ENCODE measurements around the gene CPNE6. TPM values are rescaled to one million over a fixed set of nuclear protein-coding genes. Genes with fewer than 3 reads are reported as not detected.
A peak's percentile ranks its signal among the peaks of the same experiment; 100 is the strongest.
"Not testable (repeated sequence)": the region's sequence is repeated elsewhere in the genome, so short reads cannot be mapped to it uniquely, and the experiment has no call there.

The CPNE6 gene
- total RNA-seq, 1 donor from 2014 or later = not detected

DNA sequence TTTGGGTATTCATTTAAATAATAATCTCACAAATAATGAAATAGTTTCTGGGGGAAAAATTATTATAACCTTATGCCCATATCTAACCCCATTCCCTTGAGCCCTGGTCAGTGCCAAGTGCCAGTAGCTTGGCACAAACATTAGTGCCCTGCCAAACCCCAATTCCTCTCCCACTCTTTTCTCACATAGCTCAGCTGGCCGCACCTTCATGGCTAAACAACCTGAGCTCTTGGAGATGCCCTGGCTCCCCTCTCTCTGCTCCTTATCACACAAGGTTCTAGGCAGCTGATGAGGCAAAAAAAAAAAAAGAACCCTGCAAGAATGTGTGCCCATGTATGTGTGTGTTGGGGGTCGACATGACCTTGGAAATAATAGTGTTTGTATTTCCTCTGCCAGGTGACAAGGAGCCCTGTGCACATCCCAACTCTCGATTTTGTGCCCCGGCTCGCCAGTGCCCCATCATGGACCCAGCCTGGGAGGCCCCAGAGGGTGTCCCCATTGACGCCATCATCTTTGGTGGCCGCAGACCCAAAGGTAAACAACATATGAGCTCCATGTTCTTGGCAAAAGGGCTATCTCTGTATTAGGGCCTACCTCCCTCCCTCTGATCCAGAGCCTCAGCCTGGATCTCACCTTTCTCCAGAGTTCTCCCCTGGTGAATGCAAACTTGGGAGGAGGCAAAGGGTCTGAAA is 31.1 kb downstream of the CPNE6 start:
- no peak for DNase-seq (ENCODE audit: low read depth)

DNA sequence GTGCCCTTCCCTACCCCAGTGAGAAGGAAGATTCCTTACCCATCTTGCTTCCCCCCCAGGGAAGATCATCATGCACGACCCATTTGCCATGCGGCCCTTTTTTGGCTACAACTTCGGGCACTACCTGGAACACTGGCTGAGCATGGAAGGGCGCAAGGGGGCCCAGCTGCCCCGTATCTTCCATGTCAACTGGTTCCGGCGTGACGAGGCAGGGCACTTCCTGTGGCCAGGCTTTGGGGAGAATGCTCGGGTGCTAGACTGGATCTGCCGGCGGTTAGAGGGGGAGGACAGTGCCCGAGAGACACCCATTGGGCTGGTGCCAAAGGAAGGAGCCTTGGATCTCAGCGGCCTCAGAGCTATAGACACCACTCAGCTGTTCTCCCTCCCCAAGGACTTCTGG is 32.1 kb downstream of the CPNE6 start:
- DNase-seq (ENCODE audit: low read depth) = no peak

- not testable (repeated sequence) for DNase-seq (ENCODE audit: low read depth)
Observed at GRCh38 chr14:24105609-24106239, 34.4 kb downstream of the CPNE6 start.

- DNase-seq (ENCODE audit: low read depth) = no peak
Observed at GRCh38 chr14:24106672-24107271, 35.4 kb downstream of the CPNE6 start.

GRCh38 chr14:24108336-24108874 is 37.0 kb downstream of the CPNE6 start:
- DNase-seq (ENCODE audit: low read depth) = no peak

DNA sequence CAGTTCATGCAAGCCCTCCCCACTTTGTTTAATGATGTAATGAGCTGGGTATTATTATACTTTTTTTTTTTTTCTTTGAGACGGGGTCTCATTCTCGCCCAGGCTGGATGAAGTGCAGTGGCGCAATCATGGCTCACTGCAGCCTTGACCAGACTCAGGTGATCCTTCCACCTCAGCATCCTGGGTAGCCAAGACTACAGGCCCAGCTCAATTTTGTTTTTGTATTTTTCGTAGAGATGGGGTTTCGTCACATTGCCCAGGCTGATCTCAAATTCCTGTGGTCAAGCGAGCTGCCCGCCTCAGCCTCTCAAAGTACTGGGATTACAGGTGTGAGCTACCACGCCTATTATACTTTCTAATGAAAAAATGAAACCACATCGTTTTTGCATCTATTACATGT is 38.7 kb downstream of the CPNE6 start:
- DNase-seq (ENCODE audit: low read depth) = no peak

DNA sequence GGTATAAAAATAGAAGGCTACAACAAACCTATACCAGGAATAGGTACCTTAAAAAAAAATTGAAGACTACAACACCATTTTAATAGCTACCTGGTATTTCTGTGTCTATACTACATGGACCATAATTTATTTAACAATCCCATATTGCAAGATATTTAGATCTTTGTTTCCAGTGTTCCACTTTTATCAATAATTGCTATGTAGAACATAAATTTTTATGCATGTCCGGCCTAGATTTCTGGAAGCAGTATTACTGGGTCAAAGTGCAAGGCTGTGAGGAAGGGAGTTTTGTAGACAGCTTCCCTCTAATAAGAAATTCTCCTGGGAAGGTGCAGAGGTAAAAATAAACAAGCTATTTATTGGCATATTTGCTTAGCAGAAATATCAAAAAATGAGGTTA is 39.2 kb downstream of the CPNE6 start:
- DNase-seq (ENCODE audit: low read depth) = no peak

- DNase-seq (ENCODE audit: low read depth) = no peak
Observed at GRCh38 chr14:24113379-24113800, 42.0 kb downstream of the CPNE6 start.

GRCh38 chr14:24113801-24114531 is 42.6 kb downstream of the CPNE6 start:
- peak; percentile 94 for DNase-seq (ENCODE audit: low read depth)

GRCh38 chr14:24114532-24115421 is 43.4 kb downstream of the CPNE6 start, which contains the start of the genes DCAF11 and NRL:
Gene DCAF11, plus strand, starts transcription at chr14:24114777. Its CDS starts 818 bp downstream, at chr14:24115595.
Gene NRL, minus strand, starts transcription at chr14:24114949. Its CDS starts 32,101 bp downstream, at chr14:24082848.
- DNase-seq (ENCODE audit: low read depth) = peak; percentile 100

DNA sequence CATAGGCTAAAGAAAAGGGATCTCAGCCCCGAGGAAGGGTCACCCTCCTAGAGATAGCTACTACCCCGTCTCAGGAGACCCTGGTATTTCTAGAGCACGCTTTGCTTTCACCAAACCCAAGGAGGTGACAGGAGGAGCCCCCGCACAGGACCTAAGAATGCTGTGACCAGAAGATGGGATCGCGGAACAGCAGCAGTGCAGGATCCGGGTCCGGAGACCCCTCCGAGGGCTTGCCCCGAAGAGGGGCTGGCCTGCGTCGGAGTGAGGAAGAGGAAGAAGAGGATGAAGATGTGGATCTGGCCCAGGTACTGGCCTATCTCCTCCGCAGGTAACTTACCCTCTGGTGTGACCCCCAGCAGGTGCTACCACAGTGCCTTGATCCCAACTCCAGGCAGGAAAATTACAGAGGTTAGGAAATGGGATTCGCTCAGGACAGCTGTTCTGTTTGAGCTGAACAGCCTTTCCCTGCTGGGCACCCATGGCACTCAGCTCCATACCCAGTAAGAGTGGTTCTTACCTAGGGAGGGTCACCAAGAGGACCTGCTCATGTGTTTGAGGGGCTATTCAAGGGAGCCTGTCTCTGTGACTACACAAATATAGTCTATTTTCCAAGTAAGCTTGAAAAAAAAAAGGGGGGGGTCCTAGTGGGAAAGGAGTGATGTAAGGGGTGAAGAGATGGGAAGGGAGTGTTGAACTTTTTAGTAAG is 44.2 kb downstream of the CPNE6 start:
- no peak for DNase-seq (ENCODE audit: low read depth)

- no peak for DNase-seq (ENCODE audit: low read depth)
Observed at GRCh38 chr14:24116128-24116814, 44.9 kb downstream of the CPNE6 start.

DNA sequence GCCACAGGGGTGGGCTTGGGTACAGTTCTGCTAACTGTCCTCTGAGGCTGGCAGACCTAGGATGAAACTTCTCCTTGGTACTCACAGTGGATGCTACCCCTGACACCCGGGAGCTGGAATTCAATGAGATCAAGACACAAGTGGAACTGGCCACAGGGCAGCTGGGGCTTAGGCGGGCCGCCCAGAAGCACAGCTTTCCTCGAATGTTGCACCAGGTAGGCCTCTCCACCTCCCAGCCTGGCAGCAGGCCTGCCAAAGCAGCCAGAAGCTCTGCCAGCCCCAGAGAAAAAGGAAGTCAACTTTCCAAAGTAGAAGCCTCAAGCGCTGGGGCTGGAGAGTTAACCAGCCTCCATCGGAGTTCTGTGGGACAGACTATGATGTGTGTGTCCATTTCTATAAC is 45.8 kb downstream of the CPNE6 start:
- DNase-seq (ENCODE audit: low read depth) = no peak

GRCh38 chr14:24119691-24120090 is 48.3 kb downstream of the CPNE6 start:
- DNase-seq (ENCODE audit: low read depth) = no peak

DNA sequence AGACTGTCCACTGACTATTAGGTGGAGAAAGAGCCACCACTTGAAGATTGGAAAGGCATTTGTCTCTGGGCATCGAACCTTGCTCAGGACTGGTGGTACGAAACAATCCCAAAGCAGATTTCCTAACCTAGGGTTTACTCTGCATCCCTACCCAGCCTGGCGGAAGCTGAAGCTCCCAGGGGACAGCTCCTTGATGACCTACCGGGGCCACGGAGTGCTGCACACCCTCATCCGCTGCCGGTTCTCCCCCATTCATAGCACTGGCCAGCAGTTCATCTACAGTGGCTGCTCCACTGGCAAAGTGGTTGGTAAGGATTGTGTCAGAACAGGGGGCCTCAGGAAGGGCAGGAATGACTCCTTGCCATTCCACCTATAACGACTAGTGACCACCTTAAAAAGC is 49.8 kb downstream of the CPNE6 start:
- DNase-seq (ENCODE audit: low read depth) = no peak

DNA sequence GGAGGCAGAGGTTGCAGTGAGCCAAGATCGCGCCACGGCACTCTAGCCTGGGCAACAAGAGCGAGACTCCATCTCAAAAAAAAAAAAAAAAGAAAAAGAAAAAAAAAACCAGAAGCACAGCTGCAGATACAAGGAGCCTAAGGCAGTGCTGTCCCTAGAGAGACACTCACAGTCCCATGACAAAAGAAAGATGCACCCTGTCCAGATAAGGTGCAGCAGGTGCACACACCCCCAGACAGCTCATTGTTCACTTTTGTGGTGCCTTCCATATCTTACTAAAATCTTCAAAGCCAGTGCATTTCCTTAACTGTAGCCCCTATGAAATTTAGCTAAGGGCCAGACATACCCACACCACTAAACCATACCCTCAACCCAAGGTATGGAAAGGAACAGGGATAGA is 51.1 kb downstream of the CPNE6 start:
- no peak for DNase-seq (ENCODE audit: low read depth)

GRCh38 chr14:24122898-24123297 is 51.5 kb downstream of the CPNE6 start:
- DNase-seq (ENCODE audit: low read depth) = no peak

- DNase-seq (ENCODE audit: low read depth) = no peak
Observed at GRCh38 chr14:24123424-24124417, 52.4 kb downstream of the CPNE6 start.

Data from myocyte (in vitro differentiated cells).